Muscle layer of duodenum (tissue), 2 donors: ENCODE measurements around the gene IFI44.
A peak's percentile ranks its signal among the peaks of the same experiment; 100 is the strongest.

ENCODE experiments used
- H3K27ac ChIP-seq: one replicate; pipeline ENCODE4 v1.7.0; 2013; ENCODE audit warnings: mild to moderate bottlenecking, low read length
- H3K27me3 ChIP-seq: one replicate; pipeline ENCODE4 v1.7.0; 2013; ENCODE audit warnings: low read depth, mild to moderate bottlenecking, control low read depth, low read length
- H3K36me3 ChIP-seq, 2 donors: one replicate each; pipeline ENCODE4 v1.7.0; 2013; ENCODE audit warnings: low read length in 2 of 2, control low read depth in 1 of 2, mild to moderate bottlenecking in 1 of 2; ENCODE audit not compliant: insufficient read depth in 2 of 2, control insufficient read depth in 1 of 2
- H3K4me1 ChIP-seq, 2 donors: one replicate each; pipeline ENCODE4 v1.7.0; 2013; ENCODE audit warnings: low read length in 2 of 2, mild to moderate bottlenecking in 2 of 2, control low read depth in 1 of 2, moderate library complexity in 1 of 2; ENCODE audit not compliant: insufficient read depth in 2 of 2, control insufficient read depth in 1 of 2
- H3K4me3 ChIP-seq, 2 donors: one replicate each; pipeline ENCODE4 v1.7.0; 2013; ENCODE audit warnings: low read length in 2 of 2, low read depth in 1 of 2, mild to moderate bottlenecking in 1 of 2
- H3K9me3 ChIP-seq, 2 donors: one replicate each; pipeline ENCODE4 v1.7.0; 2013; ENCODE audit warnings: low read length in 2 of 2, control low read depth in 1 of 2, mild to moderate bottlenecking in 1 of 2; ENCODE audit not compliant: control insufficient read depth in 1 of 2
- donor health status: healthy.

IFI44 gene

DNA sequence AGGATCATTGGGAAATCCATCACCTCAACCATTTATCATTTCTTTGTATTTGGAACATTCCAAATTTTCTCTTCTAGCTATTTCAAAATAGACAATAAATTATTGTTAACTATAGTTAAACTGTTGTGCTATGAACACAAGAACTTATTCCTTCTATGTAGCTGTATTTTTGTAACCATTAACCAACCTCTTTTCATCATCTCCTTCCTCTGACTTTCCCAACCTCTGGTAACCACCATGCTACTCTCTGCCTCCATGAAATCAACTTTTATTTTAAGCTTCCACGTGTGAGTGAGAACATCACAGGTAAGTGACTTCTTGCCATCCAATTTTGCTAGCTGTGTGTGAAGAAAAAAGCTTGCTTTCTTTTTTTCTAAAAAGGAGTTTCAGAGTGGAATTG is 29.0 kb upstream of the IFI44 start:
- Histone ChIP-seq H3K4me3 (peak overlapping the region; percentile 60 to 63), H3K9me3 (no peaks in the 10 kb centered on the region), H3K4me1 (peaks cover 4% of the 10 kb centered on the region in 2 donors), H3K27me3 (no peaks in the 10 kb centered on the region), H3K27ac (peak overlapping the region; percentile 20), H3K36me3 (peaks cover 0 to 5% of the 10 kb centered on the region in 2 donors)

GRCh38 chr1:78622548-78622947 is 27.1 kb upstream of the IFI44 start:
- H3K4me1 ChIP-seq: peaks cover 4% of the 10 kb centered on the region in 2 donors
- H3K27me3 ChIP-seq: no peaks in the 10 kb centered on the region
- no peaks in the 10 kb centered on the region for H3K9me3 ChIP-seq
- no peak overlapping the region for H3K4me3 ChIP-seq
- no peak overlapping the region for H3K27ac ChIP-seq
- peaks cover 0 to 5% of the 10 kb centered on the region in 2 donors for H3K36me3 ChIP-seq

GRCh38 chr1:78624035-78624434 is 25.6 kb upstream of the IFI44 start:
- Histone ChIP-seq H3K27me3 (no peaks in the 10 kb centered on the region), H3K4me1 (peaks cover 0 to 4% of the 10 kb centered on the region in 2 donors), H3K4me3 (no peak overlapping the region), H3K9me3 (no peaks in the 10 kb centered on the region), H3K27ac (no peak overlapping the region), H3K36me3 (peaks cover 0 to 5% of the 10 kb centered on the region in 2 donors)

DNA sequence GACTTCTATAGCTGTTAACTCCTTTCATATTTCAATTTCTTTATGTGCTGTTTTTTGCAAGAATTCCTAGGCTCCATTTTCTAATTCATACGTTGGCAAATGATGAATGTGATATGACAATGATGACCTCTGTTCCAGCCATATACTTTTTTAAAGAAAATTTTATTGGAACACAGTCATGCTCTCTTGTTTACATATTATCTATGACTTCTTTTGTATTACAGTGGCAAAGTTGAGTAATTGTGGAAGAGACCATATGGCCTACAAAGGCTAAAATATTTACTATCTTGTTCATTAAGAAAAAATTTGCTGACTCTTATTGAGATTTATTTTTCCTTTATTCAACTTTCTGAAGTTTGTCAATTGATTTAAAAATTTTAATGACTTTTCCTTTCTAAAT is 22.3 kb upstream of the IFI44 start:
- Histone ChIP-seq H3K36me3 (no peaks in the 10 kb centered on the region), H3K4me1 (no peaks in the 10 kb centered on the region), H3K9me3 (no peaks in the 10 kb centered on the region), H3K27ac (no peak overlapping the region), H3K27me3 (no peaks in the 10 kb centered on the region), H3K4me3 (no peak overlapping the region)

DNA sequence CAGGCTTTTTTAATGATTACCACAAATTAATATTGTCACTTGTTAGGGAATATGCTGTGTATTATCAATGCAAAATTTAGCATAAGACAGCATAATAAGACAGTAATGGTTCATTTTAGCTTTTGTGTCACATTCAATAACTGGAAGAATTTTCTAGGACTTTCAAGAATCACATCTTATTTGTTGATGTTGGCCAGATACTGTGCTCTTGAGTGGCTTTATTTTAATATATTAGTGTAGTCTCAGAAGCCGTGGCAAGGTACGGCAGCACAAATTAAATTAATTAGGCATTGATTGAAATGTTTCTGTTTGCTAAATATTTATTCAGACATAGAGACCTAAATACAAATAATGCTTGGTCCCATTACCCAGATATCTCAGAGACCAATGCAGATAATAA is 19.0 kb upstream of the IFI44 start:
- Histone ChIP-seq H3K27me3 (no peaks in the 10 kb centered on the region), H3K9me3 (no peaks in the 10 kb centered on the region), H3K36me3 (no peaks in the 10 kb centered on the region), H3K27ac (no peak overlapping the region), H3K4me3 (no peak overlapping the region), H3K4me1 (no peaks in the 10 kb centered on the region)

DNA sequence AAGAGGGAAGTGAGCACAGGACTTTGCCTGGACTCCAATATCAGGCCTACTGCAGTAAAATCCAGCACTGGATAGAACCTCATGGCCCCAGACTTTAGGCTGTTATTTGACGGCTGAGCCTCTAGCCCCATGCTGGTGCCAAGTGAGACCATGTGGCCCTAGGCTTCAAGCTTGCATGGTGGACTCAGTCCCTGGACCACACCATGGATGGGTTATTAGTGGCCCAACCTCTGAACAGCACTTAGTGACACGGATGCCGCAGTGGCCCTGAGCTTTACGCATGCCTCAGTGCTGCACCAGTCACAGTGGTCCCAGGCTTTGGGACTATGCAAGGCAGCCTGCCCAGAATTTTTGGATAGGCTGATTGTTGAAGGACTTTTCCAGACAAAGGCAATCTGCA is 16.4 kb upstream of the IFI44 start:
- Histone ChIP-seq H3K27ac (no peak overlapping the region), H3K27me3 (no peaks in the 10 kb centered on the region), H3K4me1 (no peaks in the 10 kb centered on the region), H3K9me3 (no peaks in the 10 kb centered on the region), H3K36me3 (no peaks in the 10 kb centered on the region), H3K4me3 (no peak overlapping the region)

GRCh38 chr1:78640462-78640861 is 9.2 kb upstream of the IFI44 start:
- Histone ChIP-seq H3K36me3 (no peaks in the 10 kb centered on the region), H3K9me3 (no peaks in the 10 kb centered on the region), H3K4me1 (no peaks in the 10 kb centered on the region), H3K4me3 (no peak overlapping the region), H3K27me3 (no peaks in the 10 kb centered on the region), H3K27ac (no peak overlapping the region)

GRCh38 chr1:78641558-78641957 is 8.1 kb upstream of the IFI44 start:
- no peak overlapping the region for H3K27ac ChIP-seq
- H3K4me1 ChIP-seq: no peaks in the 10 kb centered on the region
- H3K36me3 ChIP-seq: no peaks in the 10 kb centered on the region
- H3K9me3 ChIP-seq: no peaks in the 10 kb centered on the region
- H3K4me3 ChIP-seq: no peak overlapping the region
- H3K27me3 ChIP-seq: no peaks in the 10 kb centered on the region

GRCh38 chr1:78645723-78646122 is 3.9 kb upstream of the IFI44 start:
- Histone ChIP-seq H3K27me3 (no peaks in the 10 kb centered on the region), H3K27ac (no peak overlapping the region), H3K4me1 (peaks cover 8 to 13% of the 10 kb centered on the region in 2 donors), H3K4me3 (no peak overlapping the region), H3K9me3 (no peaks in the 10 kb centered on the region), H3K36me3 (no peaks in the 10 kb centered on the region)

- Histone ChIP-seq H3K9me3 (no peaks in the 10 kb centered on the region), H3K4me3 (no peak overlapping the region), H3K4me1 (peaks cover 8 to 13% of the 10 kb centered on the region in 2 donors), H3K27me3 (no peaks in the 10 kb centered on the region), H3K36me3 (no peaks in the 10 kb centered on the region), H3K27ac (no peak overlapping the region)
These were observed 2.4 kb upstream of the IFI44 start for GRCh38 chr1:78647238-78647637.

DNA sequence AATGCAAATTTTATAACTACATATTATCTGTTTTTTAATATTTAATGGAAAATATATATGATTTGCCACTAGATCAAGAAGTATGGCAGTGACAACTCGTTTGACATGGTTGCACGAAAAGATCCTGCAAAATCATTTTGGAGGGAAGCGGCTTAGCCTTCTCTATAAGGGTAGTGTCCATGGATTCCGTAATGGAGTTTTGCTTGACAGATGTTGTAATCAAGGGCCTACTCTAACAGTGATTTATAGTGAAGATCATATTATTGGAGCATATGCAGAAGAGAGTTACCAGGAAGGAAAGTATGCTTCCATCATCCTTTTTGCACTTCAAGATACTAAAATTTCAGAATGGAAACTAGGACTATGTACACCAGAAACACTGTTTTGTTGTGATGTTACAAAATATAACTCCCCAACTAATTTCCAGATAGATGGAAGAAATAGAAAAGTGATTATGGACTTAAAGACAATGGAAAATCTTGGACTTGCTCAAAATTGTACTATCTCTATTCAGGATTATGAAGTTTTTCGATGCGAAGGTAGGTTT is 556 bp downstream of the IFI44 start:
- Histone ChIP-seq H3K36me3 (no peaks in the 10 kb centered on the region), H3K27ac (peak overlapping the region; percentile 76), H3K4me1 (peaks cover 13 to 15% of the 10 kb centered on the region in 2 donors), H3K9me3 (no peaks in the 10 kb centered on the region), H3K4me3 (peak overlapping the region; percentile 58 to 84), H3K27me3 (no peaks in the 10 kb centered on the region)

DNA sequence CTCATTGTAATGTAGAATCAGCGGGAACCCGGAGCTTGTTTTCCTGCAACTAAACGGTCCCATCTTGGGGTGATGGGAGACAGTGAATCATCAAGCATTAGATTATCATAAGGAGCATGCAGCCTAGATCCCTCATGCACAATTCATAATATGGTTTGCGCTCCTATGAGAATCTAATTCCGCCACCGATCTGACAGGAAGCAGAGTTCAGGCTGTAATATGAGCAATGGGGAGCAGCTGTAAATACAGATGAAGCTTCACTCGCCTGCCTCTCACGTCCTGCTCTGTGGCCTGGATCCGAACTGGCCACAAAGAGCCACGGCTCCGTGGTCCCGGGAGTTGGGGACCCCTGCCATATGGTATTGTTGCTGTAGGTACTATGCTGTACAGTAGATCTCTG is 1.6 kb downstream of the IFI44 start:
- Histone ChIP-seq H3K4me3 (peak overlapping the region; percentile 58 to 84), H3K4me1 (peaks cover 13 to 15% of the 10 kb centered on the region in 2 donors), H3K27ac (no peak overlapping the region), H3K27me3 (no peaks in the 10 kb centered on the region), H3K9me3 (no peaks in the 10 kb centered on the region), H3K36me3 (peaks cover 0 to 9% of the 10 kb centered on the region in 2 donors)
